ENCODE results near the gene CDH13.

GRCh38 chr16:82953517-82953916 lies 326.7 kb downstream of the CDH13 start:
- TF ChIP-seq POLR2A (IDR thresholded peaks at IDR 0.05; ENCODE audit: low read depth) (no peak), CTCF (IDR thresholded peaks at IDR 0.05) (no peak)

Data from esophagus muscularis mucosa (tissue), 3 donors.